ENCODE results near the gene CWC22. TPM values are rescaled to one million over a fixed set of nuclear protein-coding genes. Genes with fewer than 3 reads are reported as not detected.
"Not testable (repeated sequence)": the region's sequence is repeated elsewhere in the genome, so short reads cannot be mapped to it uniquely, and the experiment has no call there.

CWC22 gene
- 22.1 and 22.7 TPM in 2 replicates for total RNA-seq

DNA sequence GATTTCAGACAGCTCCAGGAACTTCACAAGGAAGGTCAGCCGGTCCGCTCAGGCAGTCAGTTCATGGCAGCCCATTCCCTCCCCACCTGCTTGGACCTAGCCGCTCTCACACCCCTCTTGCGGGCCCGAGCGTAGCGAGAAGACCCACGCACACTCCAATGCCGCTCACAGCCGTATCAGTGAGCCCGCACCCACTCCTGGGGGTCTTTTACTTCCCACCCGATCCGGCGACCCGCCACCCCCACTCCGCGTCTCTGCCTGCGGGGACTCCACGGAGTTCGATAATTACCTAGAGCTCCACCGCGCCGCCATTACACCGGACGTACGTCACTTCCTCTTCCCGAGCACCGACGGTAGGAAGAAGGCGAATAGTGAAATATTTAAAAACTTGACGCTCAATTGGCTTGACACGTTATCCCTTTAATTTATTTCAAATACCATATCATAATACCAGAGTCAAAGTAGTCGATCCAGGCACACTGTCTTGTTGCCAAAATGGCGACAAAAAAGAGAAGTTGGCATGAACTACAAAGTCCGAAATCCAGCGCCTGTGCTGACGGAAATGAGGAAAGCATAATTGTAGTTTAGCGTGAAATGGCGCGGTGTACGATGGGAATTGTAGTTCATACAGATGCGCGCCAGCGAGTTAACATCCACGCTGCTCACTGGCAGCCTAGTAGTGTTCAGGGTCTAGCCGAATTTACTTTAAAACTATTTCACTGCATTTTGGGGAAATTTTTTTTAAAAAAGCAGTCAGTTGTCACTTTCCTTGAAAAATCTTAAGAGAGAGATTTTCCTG is at the start of gene CWC22:
TSS of gene CWC22 (minus strand) at position 517 of the 799 bp plus-strand sequence. CDS start 13,956 bp downstream, outside the sequence.
- intact Hi-C loops (cut with micrococcal nuclease) = loop anchor here (2.0 to 10.0 kb wide), 7 partner anchors 16 to 1894 kb away; partner anchors contain the start of genes ITPRID2, PJVK, PRKRA and RBM45

DNA sequence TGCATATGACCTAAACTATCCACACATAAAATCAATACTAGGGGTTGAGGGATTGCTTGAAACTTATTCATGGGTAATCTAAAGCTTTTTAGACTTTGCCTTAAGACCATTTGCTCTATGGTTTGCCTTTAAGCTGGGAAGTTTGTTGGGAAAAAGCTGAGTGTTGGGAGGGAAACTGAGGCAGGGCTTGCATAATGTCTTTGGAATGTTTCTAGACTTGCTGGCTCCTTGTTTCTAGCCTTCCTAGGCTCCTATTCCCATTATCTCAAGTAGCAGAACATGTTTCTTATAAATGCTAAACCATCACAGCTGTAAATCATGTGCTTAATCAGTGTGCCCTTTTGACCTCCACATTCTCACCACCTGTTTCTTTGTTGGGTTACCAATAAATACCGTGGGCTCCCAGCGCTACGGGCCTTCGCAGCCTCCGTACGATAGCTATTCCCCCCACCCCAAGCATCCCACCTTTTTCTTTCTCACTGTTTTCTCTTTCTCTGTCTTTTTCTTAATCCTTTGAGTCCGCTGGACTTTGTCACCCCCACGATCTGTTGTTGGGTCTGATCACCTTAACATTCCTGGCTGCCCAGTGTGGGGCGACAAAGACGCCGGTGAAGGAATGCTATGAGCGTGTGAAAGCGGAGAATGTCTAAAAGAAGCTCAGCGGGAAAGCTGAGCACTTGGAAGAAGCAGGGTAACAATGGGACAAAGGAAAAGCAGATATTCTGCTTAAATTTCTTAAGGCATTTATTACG is 49.4 kb upstream of the CWC22 start:
- intact Hi-C loops (cut with micrococcal nuclease) = no loop called here

DNA sequence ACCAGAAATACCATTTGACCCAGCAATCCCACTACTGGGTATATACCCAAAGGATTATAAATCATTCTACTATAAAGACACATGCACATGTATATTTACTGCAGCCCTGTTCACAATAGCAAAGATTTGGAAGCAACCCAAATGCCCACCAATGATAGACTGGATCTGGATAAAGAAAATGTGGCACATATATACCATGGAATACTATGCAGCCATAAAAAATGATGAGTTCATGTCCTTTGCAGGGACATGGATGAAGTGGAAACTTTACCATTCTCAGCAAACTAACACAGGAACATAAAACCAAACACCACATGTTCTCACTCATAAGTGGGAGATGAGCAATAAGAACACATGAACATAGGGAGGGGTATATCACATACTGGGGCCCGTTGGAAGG is 47.5 kb upstream of the CWC22 start:
- intact Hi-C loops (cut with micrococcal nuclease) = not testable (repeated sequence)

DNA sequence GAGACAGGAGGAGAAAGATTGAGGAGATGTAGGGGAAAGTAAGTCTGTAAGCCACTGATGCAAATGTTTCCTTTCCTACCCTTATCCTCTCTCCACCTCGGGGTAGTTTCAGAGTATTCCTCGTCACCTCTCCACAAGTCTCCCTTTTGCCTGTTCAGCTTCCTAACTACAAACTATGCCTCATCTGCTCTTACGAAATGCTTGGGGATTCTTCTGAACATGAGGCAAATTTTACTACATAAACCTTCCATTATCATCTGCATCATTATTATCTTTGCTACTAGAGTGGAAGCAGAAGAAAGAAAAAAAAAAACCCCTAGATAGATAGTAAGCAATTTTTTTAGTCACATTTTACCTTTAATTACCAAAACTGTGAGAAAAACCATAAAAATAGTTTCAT is 43.1 kb upstream of the CWC22 start:
- intact Hi-C loops (cut with micrococcal nuclease) = no loop called here

DNA sequence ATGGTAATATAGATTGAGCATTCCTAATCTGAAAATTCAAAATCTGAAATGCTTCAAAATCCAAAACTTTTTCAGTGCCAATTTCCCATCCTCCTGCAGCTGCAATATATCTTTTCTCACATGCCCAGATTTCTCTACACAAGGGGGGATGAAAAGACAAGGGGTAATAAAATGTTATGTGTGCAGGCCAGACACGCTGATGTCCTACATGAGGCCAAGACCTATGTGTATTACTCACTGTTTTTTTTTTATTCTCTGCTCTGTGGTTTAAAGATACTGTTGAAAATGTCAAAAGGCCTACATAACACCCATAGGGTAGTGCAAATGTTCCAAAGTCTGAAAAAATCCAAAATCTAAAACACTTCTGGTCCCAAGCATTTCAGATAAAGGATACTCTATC is 41.2 kb upstream of the CWC22 start:
- intact Hi-C loops (cut with micrococcal nuclease) = no loop called here

DNA sequence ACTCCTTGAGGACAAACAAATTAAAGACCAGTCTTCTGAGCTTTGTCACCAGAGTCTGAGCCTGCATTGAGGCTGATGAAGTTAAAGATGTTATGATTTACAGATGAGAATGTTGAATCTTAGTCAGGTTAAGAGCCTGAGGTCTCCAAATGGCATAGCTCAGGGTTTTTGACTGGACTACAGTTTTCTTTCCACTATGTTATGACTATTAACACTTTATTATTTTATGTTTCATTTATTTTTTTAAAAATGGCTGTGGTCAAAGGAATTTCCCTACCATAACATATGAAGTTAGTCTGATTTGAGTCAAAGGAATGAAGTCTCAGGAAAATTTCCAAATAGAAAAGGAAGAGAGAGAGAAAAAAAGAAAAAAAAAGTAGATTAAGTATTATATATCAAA is 39.7 kb upstream of the CWC22 start:
- intact Hi-C loops (cut with micrococcal nuclease) = no loop called here

DNA sequence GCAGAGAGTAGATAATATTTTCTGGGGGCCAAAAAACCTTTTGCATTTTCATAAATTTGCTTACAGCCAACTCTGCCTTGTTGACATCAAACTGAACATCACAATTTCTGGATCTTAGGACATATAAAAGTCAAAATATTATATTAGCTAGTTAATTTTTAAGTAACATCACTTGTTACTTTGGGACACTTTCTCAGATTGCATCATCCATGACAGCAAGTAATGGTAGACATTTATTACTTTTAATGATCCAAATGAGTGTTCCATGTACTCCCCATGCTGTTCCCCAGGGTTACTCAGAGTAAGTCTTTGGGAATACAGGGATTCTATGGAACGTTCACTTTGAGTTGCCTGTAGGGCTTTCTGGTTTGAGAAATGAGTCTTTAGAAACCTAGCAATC is 39.1 kb upstream of the CWC22 start:
- intact Hi-C loops (cut with micrococcal nuclease) = no loop called here

DNA sequence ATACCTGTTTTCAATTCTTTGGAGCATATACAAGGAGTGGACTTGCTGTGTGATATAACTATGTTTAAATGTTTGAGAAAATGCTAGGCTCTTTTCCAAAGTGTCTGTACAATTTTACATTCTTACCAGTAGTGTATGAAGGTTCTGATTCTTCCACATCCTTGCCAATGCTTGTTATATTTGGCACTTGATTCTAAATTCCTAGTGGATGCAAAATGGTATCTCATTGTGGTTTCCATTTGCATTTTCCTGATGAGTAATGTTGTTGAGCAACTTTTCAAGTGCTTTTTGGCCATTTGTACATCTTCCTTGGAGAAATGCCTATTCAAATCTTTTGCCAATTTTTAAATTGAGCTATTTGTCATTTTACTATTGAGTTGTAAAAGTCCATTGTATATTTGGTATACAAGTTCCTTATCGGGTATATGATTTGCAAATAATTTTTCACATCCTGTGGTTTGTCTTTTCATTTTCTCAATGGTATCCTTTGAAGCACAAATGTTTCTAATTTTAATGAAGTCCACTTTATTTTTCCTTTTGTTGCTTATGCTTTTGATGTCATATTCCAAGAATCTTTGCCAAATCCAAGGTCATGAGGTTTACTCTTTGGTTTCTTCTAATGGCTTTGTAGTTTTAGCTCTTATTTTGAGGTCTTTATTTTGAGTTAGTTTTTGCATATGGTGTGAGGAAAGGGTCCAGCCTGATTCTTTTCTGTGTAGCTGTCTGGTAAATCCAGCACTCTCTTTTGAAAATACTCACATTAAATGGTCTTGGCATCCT is 33.2 kb upstream of the CWC22 start:
- intact Hi-C loops (cut with micrococcal nuclease) = no loop called here

DNA sequence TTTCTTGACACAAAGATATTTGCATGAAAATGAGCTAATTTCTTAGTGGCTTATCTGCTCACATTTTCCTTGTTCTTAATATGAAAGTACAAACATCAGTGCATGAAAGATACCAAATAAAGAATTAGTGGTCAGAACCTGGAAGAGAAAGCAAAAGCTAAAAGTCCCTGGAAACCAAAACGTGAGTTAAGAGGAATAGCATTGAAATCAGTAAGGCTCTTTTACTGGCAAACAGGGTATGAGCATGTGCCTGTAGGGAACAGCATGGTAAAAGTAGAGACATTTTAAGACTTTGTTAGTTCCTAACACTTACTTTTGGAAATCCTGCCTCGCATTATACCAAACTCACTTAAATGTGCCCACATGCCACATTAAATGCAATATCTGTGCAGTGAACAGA is 31.9 kb upstream of the CWC22 start:
- intact Hi-C loops (cut with micrococcal nuclease) = no loop called here

DNA sequence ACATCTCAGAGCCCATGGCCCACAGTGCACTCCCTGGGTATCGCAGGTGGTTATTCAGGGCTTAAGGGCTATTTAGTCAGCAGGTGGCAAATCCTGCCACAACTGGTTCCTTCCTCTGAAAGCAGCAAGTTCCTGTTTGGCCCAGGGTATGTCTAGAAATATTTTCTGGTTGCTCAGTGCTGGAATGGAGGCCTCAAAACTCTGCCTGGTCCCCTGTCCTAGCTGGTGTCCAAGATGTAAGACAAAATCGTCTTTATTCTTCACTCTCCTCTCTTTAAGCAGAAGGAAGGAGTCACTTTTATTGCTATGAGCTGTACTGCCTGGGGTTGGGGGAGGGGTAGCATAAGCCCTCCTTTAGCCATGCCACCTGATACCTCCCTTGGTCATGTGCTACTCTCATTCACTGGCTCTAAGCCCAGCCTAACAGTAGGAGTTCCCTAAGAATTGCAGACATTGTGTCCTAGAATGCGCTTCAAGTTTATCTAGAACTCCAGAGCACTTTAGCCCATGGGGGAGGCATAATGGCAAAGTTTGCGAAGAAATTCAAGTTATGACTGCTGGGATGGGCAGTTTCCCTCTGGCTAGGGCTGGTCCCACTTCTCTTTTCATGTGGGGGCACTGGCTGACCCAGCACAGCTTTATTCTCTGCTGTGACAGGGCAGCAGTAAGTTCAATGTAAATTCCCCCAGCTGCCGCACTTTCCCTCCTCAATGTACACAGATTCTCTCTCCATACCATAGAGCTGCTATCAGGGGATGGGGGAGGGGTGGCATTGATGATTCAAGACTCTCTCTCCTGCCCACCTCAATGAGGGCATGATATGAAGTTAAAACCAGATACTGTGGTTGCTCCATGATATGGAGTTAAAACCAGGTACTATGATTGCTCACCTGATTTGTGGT is 27.1 kb upstream of the CWC22 start:
- intact Hi-C loops (cut with micrococcal nuclease) = no loop called here

DNA sequence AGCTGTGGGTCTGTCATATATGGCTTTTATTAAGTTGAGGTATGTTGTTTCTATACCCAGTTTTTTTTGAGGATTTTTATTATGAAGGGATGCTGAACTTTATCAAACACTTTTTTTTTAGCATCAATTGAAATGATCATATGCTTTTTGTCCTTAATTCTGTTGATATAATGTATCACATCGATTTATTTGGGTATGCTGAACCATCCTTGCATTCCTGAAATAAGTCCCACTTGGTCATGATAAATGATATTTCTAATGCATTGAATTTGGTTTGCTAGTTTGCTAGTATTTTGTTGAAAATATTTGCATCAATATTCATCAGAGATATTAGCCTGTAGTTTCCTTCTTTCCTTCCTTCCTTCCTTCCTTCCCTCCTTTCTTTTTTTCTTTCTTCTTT is 22.5 kb upstream of the CWC22 start:
- intact Hi-C loops (cut with micrococcal nuclease) = no loop called here

DNA sequence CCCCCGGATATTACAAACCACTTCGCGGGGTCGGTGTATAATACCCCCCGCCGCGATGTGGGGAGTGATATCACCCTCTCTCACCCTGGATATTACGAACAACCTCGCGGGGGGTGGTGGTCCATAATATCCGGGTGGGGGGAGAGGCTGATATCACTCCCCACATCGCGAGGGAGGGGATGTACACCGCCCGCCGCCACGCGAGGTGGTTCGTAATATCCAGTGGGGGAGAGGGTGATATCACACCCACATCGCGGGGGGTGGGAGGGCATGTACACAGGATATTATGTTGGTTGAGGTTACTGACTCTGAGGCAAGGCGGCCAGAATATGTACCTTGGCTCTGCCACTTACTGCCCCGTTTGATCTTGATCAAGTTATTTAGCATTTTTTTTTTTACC is 14.8 kb upstream of the CWC22 start:
- intact Hi-C loops (cut with micrococcal nuclease) = no loop called here

DNA sequence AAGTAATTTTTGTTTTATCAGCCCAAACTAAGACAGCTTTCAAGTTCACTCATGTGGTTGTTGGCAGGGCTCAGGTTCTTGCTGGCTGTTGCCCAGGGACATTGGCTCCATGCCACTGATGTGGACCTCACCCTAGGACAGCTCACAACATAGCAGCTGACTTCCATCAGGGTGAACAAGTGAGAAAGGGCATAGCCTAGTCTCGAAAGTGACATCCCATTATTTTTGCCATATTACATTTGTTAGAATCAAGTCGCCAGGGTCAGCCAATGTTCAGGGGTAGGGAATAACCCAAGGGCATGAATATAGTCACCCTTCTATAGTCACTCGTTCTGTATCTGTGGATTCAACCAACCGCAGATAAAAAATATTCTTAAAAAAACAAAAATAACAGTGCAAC is 10.7 kb upstream of the CWC22 start:
- intact Hi-C loops (cut with micrococcal nuclease) = no loop called here

DNA sequence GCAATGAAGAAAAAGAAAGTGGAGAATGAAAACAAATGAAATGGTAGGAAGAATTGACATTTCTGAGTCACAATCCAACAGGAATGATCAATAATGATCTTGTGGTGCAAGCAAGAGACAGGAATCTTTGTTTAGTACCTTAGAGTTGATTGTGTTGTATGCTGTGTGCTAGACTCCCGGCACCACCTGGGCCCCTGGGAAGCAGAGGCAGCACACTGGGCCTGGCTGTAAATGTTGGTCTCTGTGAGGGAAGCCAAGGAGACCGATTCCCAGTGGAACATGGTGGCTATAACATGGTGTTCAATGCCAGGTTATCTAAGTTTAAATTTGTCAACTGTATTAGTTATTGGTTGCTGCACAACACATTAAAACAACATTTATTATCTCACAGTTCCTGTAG is 9.8 kb upstream of the CWC22 start:
- intact Hi-C loops (cut with micrococcal nuclease) = no loop called here

DNA sequence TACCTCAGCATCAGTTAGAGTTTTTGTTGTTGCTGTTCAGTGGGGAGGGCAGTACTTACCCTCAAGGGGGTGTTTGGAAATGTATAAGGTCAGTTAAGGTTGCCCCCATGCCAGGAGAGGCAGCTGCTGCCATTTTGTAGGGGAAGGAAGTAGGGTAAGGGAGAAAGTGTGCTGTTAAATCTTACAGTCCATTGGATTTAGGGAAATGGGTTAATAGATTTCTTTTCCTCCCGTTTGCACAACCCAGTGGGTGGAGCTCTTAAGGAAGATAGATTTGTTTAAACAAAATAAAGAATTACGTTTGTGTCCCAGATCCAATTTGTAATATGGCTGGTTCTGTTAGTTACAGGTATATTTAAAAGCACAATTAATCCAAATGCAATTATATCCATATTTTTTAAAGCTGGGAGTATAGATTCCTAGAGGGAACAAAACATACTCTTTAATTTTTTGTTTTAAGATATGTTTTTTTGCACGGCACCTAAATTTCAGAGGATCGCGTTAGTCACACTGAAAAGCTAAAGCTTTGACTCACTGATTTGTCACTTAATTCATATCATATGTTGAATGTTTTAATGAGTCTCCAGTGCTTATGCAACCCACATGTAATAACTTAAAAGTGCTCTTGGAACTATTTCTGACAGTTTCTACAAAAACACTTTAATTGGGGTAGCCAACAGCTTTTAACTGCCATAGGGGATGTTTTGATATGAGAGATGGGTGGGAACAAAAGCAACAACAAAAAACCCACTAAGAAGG is 9.0 kb upstream of the CWC22 start:
- intact Hi-C loops (cut with micrococcal nuclease) = no loop called here

DNA sequence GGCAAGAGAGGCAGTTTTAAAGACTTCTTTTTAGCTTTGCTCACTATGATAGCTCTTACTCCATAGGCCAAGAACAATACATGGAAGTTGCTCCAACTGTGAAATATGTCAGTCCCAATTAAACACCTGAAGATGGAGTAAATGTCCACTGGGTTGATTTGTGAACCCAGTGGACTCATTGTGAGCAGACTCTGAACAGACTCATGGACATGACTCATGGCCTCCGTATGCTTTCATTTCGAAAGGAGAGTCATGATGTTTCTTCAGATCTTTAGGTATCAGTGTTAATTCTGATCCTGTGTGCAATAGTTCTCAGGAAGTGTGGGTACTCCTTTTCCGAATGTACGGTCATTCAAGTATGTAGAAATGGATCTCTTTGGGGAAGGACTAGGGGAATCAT is 5.4 kb upstream of the CWC22 start:
- intact Hi-C loops (cut with micrococcal nuclease) = no loop called here

DNA sequence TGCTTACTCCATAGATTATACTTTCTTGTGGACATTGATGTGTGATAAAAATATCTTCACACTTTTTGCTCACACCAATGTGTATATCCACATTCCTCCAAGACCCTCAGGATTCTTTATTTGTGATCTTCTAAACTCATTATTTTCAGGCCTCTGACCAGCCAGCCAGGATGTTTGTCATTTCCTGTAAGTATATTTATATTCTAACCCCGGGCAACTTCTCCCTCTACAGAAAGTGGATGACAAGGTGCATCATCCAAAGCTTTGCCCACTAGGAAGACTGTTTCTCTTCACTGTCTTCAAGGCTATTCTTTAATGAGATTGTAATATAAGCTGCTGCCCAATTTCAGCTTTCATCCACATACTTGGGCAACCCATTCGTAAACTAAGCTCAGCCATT is 3.6 kb upstream of the CWC22 start:
- intact Hi-C loops (cut with micrococcal nuclease) = no loop called here

DNA sequence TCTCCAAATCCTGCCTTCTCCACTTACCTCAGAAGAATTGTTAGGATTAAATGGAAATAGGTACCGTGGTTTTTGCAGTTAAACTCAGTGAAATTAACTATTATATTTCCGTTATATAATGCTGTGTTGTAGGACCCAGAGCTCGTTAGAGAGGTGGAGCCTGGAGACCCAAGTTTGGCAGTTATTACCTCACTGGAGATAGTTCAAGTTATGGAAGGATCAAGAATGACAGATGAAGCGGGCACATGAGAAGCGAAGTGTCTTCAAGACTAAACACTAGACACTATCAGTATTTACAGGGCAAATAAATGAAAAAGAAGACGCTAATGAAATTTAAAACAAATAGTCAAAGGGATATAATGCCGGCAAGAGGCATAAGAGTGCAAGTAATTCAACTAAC is 866 bp downstream of the CWC22 start:
- intact Hi-C loops (cut with micrococcal nuclease) = loop anchor here (2.0 to 10.0 kb wide), 7 partner anchors 15 to 1893 kb away; partner anchors contain the start of genes ITPRID2, PJVK, PRKRA and RBM45

DNA sequence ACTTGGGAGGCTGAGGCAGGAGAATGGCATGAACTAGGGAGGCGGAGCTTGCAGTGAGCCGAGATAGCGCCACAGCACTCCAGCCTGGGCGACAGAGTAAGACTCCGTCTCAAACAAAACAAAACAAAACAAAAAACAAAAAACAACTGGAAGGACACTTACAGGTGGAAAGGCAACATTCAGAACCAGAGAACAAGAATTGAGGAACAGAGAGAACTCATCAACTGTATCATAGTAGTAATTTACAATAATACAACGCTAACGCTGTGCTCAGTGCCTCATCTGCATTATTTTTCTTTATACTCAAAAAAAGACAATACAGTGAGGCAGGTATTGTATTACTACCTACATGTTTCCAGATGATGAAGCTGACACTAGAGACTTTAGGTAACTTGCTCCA is 1.6 kb downstream of the CWC22 start:
- intact Hi-C loops (cut with micrococcal nuclease) = loop anchor here (5.0 to 10.0 kb wide), 4 partner anchors 977 to 1889 kb away; partner anchors contain the start of genes ITPRID2 and UBE2E3

DNA sequence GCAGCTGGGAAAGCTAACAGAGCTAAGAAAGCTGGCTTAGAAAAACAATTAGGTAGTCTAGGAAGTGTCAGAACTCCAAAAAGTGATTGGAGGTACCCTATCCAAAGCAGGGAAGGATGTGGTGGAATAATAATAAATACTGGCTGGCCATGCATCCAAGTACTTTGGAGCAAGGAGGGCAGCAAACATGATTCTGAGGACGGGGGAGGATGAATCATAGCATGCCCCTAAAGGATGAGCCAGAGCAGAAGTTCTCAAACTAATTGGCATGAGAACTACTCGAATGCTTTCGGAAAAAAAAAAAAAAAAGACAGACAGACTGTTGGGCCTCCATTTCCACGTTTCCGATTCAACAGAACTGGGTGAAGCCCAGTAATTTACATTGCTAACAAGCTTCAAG is 2.4 kb downstream of the CWC22 start:
- intact Hi-C loops (cut with micrococcal nuclease) = loop anchor here (5.0 to 10.0 kb wide), 4 partner anchors 978 to 1890 kb away; partner anchors contain the start of genes ITPRID2 and UBE2E3
